Adrenal gland (tissue), 12 donors: ENCODE results near the gene SPPL2B. TPM values are rescaled to one million over a fixed set of nuclear protein-coding genes. Genes with fewer than 3 reads are reported as not detected.
A peak's percentile ranks its signal among the peaks of the same experiment; 100 is the strongest.

Experiments used
- DNase-seq, 7 donors: peaks; one replicate each; pipeline ENCODE4 v3.0.0-alpha.2; 2019 to 2020
- H3K27ac ChIP-seq, 5 donors: fragments of 200-600 bp; sonication (generic) in 4 of 5; 1 replicate in 3 of 5; 2 replicates in 2 of 5; pipeline versions ENCODE4 v1.5.1 to v1.8.0; 2016 to 2020; ENCODE audit warnings: mild to moderate bottlenecking in 1 of 5
- H3K27me3 ChIP-seq: fragments of 200-600 bp; 2 replicates; pipeline ENCODE4 v1.8.0; 2021
- H3K36me3 ChIP-seq, 2 donors: fragments of 200-600 bp; replicated peaks in 1 of 2; 1 replicate in 1 of 2; 2 replicates in 1 of 2; pipeline versions ENCODE4 v1.5.1 to v1.8.0; 2018 to 2022
- H3K4me1 ChIP-seq, 2 donors: fragments of 200-600 bp; replicated peaks in 1 of 2; 1 replicate in 1 of 2; 2 replicates in 1 of 2; pipeline versions ENCODE4 v1.5.1 to v1.8.0; 2018 to 2021
- H3K4me3 ChIP-seq, 4 donors: fragments of 200-600 bp; sonication (generic) in 3 of 4; one replicate each; pipeline ENCODE4 v1.5.1; 2016 to 2018
- H3K9me3 ChIP-seq, 3 donors: fragments of 200-600 bp; sonication (generic) in 1 of 3; replicated peaks in 1 of 3; 1 replicate in 2 of 3; 2 replicates in 1 of 3; pipeline versions ENCODE4 v1.5.1 to v1.8.0; 2016 to 2021
- POLR2A ChIP-seq, 2 donors: fragments of 450-650 bp; IDR thresholded peaks; one replicate each; pipeline ENCODE4 v1.6.1; 2017; ENCODE audit warnings: antibody characterized with exemption in 2 of 2, mild to moderate bottlenecking in 2 of 2, moderate library complexity in 1 of 2
- WGBS, 4 donors: extraction: QIAGEN DNeasy Blood & Tissue Kit in 2 of 4; methylation state at CpG; one replicate each; pipeline versions ENCODE4 v1.1.5 to v1.1.7; 2013 to 2017; 5-methylcytosine and 5-hydroxymethylcytosine counted together
- intact Hi-C, 2 donors: fragments of 100-400 bp; cut with DNase I; formaldehyde crosslinking; loops; one replicate each; pipeline versions ENCODE4 v1.14.1 to v1.15.0; 2022 to 2023
- polyA plus RNA-seq, 3 donors: library from polyadenylated mRNA; stranded (reverse); fragments of 200-250 nt in 2 of 3; fragments of 350-450 nt in 1 of 3; fragmentation: Illumina TruSeq in 1 of 3; extraction: RNeasy Lipid Tissue Mini Kit (QIAGEN cat#74804) in 1 of 3; gene quantifications; one replicate each; pipeline ENCODE4 v1.2.3, GENCODE V29; 2013 to 2014
- total RNA-seq, 9 donors: library from RNA; depleted of rRNA in 4 of 9; stranded (reverse); fragments of >200 nt in 4 of 9; fragments of 120-200 nt in 1 of 9; fragmentation: NEBNext Ultra II Directional in 1 of 9; extraction: Animal tissue kit (Norgen Biotek cat#: 25700) in 1 of 9; gene quantifications; one replicate each; pipeline versions ENCODE4 v1.1.0 to v1.2.4, GENCODE V29; 2013 to 2023
- TF ChIP-seq, protein P1 (sequence below), 6 experiments: fragments of 450-650 bp in 4 of 6; fragments of 200-600 bp in 2 of 6; sonication (generic) in 1 of 6; IDR thresholded peaks; 1 replicate in 5 of 6; 2 replicates in 1 of 6; pipeline versions ENCODE4 v1.5.1 to v1.8.0; 2016 to 2021; ENCODE audit warnings: antibody characterized with exemption in 6 of 6, mild to moderate bottlenecking in 2 of 6, moderate library complexity in 1 of 6
- donor health status: healthy with polysubstance abuse.
- donor health status: Bipolar disorder and iron deficiency.
- donor health status: DM: yes; HTN: yes; CAD: no.
- donor health status: DM: no; HTN: no; CAD: no.
- donor health status: DM: no; HTN: no; CAD: no.
- donor health status: DM: yes; HTN: yes; CAD: no.

Gene SPPL2B
- total and polyA plus RNA-seq, 12 donors, result 3.9 to 208 (median 31.6) TPM

DNA sequence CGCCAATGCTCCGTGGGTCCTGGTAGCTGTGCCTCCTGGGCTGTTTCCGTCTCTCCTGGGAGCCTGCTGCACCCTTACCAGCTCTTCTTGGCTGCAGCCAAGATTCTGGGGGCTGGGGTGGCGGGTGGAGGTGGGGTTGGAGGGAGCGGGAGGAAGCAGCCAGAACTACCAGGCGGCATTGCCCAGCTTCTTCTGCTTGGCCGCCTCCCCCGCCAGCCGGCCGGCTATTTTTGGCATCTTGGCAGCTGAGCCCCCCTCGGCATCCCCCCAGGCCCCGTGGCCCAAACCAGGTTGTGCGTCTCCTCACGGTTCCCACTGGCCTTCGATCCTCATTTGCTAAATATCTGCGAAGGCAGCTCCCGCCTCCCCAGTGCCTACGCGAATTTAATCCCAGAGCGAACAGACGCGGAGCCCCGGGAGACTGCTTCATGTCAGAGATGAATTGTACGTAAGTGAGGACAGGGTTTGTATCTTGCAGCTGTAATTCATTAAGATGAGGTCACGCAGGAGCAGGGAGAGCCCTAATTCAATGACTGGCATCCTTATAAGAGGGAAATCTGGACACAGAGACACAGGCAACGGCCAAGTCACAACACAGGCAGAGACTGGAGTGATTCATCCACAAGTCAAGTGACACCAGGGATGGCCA is 33.7 kb upstream of the SPPL2B start:
- peak in 5 of 7 donors; percentile 33 to 82 (median 36) for DNase-seq
- H3K36me3 ChIP-seq, result no peaks in the 10 kb centered on the region
- WGBS, 4 donors, result 18 to 33% (median 24%) methylated on average over 18 to 26 of the region's 26 CpGs

DNA sequence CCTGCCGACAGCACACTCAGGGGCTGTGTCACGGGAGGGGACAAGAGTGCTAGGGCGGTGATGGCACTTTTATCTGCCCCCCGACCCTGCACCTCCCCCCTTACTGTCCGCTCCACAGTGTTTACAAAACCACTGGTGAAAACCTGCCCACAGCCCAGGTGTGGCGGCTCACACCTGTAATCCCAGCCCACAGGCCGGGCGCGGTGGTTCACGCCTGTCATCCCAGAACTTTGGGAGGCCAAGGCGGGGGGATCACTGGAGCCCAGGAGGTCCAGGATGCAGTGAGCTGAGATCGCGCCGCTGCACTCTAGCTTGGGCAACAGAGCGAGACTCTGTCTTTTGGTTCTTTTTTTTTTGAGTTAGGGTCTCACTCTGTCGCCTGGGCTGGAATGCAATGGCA is 32.3 kb upstream of the SPPL2B start:
- TF ChIP-seq POLR2A (IDR thresholded peaks at IDR 0.05), result no peak
- TF ChIP-seq, protein P1, sequence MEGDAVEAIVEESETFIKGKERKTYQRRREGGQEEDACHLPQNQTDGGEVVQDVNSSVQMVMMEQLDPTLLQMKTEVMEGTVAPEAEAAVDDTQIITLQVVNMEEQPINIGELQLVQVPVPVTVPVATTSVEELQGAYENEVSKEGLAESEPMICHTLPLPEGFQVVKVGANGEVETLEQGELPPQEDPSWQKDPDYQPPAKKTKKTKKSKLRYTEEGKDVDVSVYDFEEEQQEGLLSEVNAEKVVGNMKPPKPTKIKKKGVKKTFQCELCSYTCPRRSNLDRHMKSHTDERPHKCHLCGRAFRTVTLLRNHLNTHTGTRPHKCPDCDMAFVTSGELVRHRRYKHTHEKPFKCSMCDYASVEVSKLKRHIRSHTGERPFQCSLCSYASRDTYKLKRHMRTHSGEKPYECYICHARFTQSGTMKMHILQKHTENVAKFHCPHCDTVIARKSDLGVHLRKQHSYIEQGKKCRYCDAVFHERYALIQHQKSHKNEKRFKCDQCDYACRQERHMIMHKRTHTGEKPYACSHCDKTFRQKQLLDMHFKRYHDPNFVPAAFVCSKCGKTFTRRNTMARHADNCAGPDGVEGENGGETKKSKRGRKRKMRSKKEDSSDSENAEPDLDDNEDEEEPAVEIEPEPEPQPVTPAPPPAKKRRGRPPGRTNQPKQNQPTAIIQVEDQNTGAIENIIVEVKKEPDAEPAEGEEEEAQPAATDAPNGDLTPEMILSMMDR (IDR thresholded peaks at IDR 0.05), result no peak
- Histone ChIP-seq H3K27ac (no peak overlapping the region), H3K36me3 (no peaks in the 10 kb centered on the region), H3K4me3 (no peak overlapping the region), H3K4me1 (peaks cover 0 to 10% of the 10 kb centered on the region in 2 donors), H3K27me3 (peaks cover 14% of the 10 kb centered on the region), H3K9me3 (no peaks in the 10 kb centered on the region)
- intact Hi-C loops, result no loop called here
- 77 to 89% (median 84%) methylated on average over 16 of the region's 16 CpGs for WGBS, 4 donors
- no peak for DNase-seq

More for the DNA sequence above, 33.7 kb upstream of the SPPL2B start:
- Histone ChIP-seq H3K4me3 (no peak overlapping the region), H3K27me3 (peaks cover 27% of the 10 kb centered on the region), H3K27ac (no peak overlapping the region), H3K4me1 (peaks cover 0 to 22% of the 10 kb centered on the region in 2 donors), H3K9me3 (no peaks in the 10 kb centered on the region)
- TF ChIP-seq, protein P1 (IDR thresholded peaks at IDR 0.05), result no peak
- no peak for TF ChIP-seq POLR2A (IDR thresholded peaks at IDR 0.05)
- intact Hi-C loops, result no loop called here

DNA sequence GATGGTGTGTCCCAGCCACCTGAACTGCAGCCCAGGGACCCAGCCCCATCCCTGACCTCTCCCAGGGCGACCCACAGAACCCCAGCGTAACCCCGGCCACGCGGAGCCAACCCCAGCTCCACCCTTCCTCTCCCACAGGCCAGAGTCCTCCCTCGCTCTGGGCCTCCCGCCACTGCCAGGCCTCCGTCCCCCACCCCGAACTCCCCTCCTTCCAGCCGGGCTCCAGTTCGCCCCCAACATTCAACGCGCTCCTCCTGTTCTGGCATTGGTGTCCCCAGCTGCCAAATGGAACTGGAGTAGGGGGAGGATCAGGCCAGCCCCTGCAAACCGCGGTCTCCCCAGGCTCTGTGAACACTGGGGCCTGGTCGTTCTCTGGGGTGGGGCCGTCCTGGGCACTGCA is 28.0 kb upstream of the SPPL2B start:
- TF ChIP-seq POLR2A (IDR thresholded peaks at IDR 0.05), result no peak
- TF ChIP-seq, protein P1 (IDR thresholded peaks at IDR 0.05), result no peak
- intact Hi-C loops, result no loop called here

DNA sequence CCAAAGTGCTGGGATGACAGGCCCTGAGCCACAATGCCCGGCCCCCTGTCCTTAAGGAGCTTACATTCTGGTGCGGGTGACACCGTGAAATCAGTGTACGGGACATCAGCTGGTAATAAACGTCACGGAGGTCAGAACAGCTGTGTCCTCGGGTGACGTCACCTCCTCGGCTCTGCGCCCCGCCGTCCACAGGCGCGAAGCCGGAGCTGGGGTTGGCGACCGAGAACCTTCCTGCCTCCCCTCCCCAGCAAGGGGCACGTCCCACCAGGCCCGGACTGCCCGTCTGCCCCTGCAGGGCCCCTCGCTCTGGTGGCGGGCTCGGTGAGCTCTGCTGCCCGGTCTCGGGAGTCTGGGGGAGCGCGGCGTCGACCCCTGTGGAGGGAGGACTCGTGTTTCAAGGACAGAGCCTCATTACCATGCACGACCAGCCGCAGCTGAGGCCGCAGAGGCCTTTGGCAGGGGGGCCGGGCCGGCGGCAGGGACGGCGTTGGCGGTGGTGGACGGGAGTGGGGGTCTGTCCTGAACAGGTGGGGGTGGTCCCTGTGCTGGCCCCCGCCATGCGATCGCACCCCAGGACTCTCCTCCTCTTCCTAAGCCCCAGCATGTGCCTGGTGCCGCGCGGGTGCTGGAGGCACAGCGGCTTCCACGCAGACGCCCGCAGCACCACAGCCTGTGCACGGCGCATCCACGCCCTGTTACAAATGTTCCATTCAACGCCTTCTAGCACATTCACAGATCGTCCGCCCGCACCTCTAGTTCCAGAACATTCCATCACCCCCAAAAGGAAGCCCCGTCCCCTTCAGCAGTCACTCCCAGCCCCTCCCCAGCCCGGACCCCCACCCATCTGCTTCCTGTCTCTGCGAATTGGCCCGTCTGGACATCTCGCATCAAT is 25.9 kb upstream of the SPPL2B start:
- Histone ChIP-seq H3K36me3 (no peaks in the 10 kb centered on the region), H3K9me3 (no peaks in the 10 kb centered on the region), H3K4me1 (peaks cover 0 to 7% of the 10 kb centered on the region in 2 donors), H3K27me3 (peaks cover 24% of the 10 kb centered on the region), H3K27ac (no peak overlapping the region), H3K4me3 (no peak overlapping the region)
- intact Hi-C loops, result no loop called here
- peak in 6 of 7 donors; percentile 56 to 80 (median 66) for DNase-seq
- TF ChIP-seq, protein P1 (IDR thresholded peaks at IDR 0.05), result no peak
- no peak for TF ChIP-seq POLR2A (IDR thresholded peaks at IDR 0.05)
- 20 to 45% (median 29%) methylated on average over 13 to 62 of the region's 62 CpGs for WGBS, 4 donors

More for the DNA sequence above, 28.0 kb upstream of the SPPL2B start:
- Histone ChIP-seq H3K4me3 (no peak overlapping the region), H3K27me3 (peaks cover 16% of the 10 kb centered on the region), H3K9me3 (no peaks in the 10 kb centered on the region), H3K4me1 (peaks cover 0 to 7% of the 10 kb centered on the region in 2 donors), H3K36me3 (no peaks in the 10 kb centered on the region), H3K27ac (no peak overlapping the region)
- 68 to 82% (median 73%) methylated on average over 12 to 17 of the region's 17 CpGs for WGBS, 4 donors
- no peak for DNase-seq
